HUES48 (cell line): ENCODE measurements around the gene SFT2D1.

Source experiments
- H3K27ac ChIP-seq: one replicate; pipeline ENCODE4 v1.7.0; 2013; ENCODE audit warnings: low read depth, low read length, inconsistent platforms
- H3K27me3 ChIP-seq: 2 replicates; pipeline ENCODE4 v1.6.1; 2013; ENCODE audit warnings: mild to moderate bottlenecking, low read length; ENCODE audit not compliant: control insufficient read depth, insufficient read depth
- H3K36me3 ChIP-seq: 2 replicates; pipeline ENCODE4 v1.6.1; 2013; ENCODE audit warnings: low read length; ENCODE audit not compliant: control insufficient read depth, insufficient read depth
- H3K4me1 ChIP-seq: 2 replicates; pipeline ENCODE4 v1.6.1; 2013; ENCODE audit warnings: mild to moderate bottlenecking, low read length; ENCODE audit not compliant: control insufficient read depth, insufficient read depth
- H3K4me3 ChIP-seq: 2 replicates; pipeline ENCODE4 v1.5.1; 2013; ENCODE audit warnings: mild to moderate bottlenecking, low read depth, low read length
- H3K9ac ChIP-seq: 2 replicates; pipeline ENCODE4 v1.6.1; 2013; ENCODE audit warnings: mild to moderate bottlenecking, low read depth, low read length, moderate library complexity
- H3K9me3 ChIP-seq: 2 replicates; pipeline ENCODE4 v1.6.1; 2013; ENCODE audit warnings: low read length; ENCODE audit not compliant: control insufficient read depth, insufficient read depth

The SFT2D1 gene

GRCh38 chr6:166335378-166336302 is 6.7 kb downstream of the SFT2D1 start:
- Histone ChIP-seq H3K36me3 (peaks cover 37% of the 10 kb centered on the region), H3K27ac (no peak overlapping the region), H3K4me3 (no peak overlapping the region), H3K9me3 (no peaks in the 10 kb centered on the region), H3K4me1 (peaks cover 19% of the 10 kb centered on the region), H3K9ac (no peak overlapping the region), H3K27me3 (no peaks in the 10 kb centered on the region)

- Histone ChIP-seq H3K9me3 (no peaks in the 10 kb centered on the region), H3K4me1 (peaks cover 19% of the 10 kb centered on the region), H3K4me3 (no peak overlapping the region), H3K9ac (no peak overlapping the region), H3K27ac (no peak overlapping the region), H3K36me3 (peaks cover 34% of the 10 kb centered on the region), H3K27me3 (no peaks in the 10 kb centered on the region)
Measured at GRCh38 chr6:166334878-166335277, 7.5 kb downstream of the SFT2D1 start.

- H3K4me1 ChIP-seq, result peaks cover 19% of the 10 kb centered on the region
- no peak overlapping the region for H3K4me3 ChIP-seq
- H3K36me3 ChIP-seq, result peaks cover 46% of the 10 kb centered on the region
- H3K27ac ChIP-seq, result no peak overlapping the region
- no peaks in the 10 kb centered on the region for H3K9me3 ChIP-seq
- H3K27me3 ChIP-seq, result no peaks in the 10 kb centered on the region
- H3K9ac ChIP-seq, result no peak overlapping the region
Measured at GRCh38 chr6:166333172-166333995, 9.0 kb downstream of the SFT2D1 start.

GRCh38 chr6:166331503-166332415 is 10.6 kb downstream of the SFT2D1 start:
- Histone ChIP-seq H3K9ac (no peak overlapping the region), H3K36me3 (peaks cover 44% of the 10 kb centered on the region), H3K9me3 (no peaks in the 10 kb centered on the region), H3K27ac (no peak overlapping the region), H3K4me3 (no peak overlapping the region), H3K4me1 (peaks cover 19% of the 10 kb centered on the region), H3K27me3 (no peaks in the 10 kb centered on the region)

GRCh38 chr6:166330612-166331011 is 11.7 kb downstream of the SFT2D1 start:
- Histone ChIP-seq H3K9ac (no peak overlapping the region), H3K27ac (no peak overlapping the region), H3K27me3 (no peaks in the 10 kb centered on the region), H3K4me3 (no peak overlapping the region), H3K9me3 (no peaks in the 10 kb centered on the region), H3K36me3 (peaks cover 43% of the 10 kb centered on the region), H3K4me1 (peaks cover 19% of the 10 kb centered on the region)

- H3K4me3 ChIP-seq, result no peak overlapping the region
- no peaks in the 10 kb centered on the region for H3K4me1 ChIP-seq
- H3K36me3 ChIP-seq, result peaks cover 76% of the 10 kb centered on the region
- no peak overlapping the region for H3K27ac ChIP-seq
- no peaks in the 10 kb centered on the region for H3K9me3 ChIP-seq
- no peak overlapping the region for H3K9ac ChIP-seq
- H3K27me3 ChIP-seq, result no peaks in the 10 kb centered on the region
Measured at GRCh38 chr6:166325383-166326042, 16.8 kb downstream of the SFT2D1 start.

GRCh38 chr6:166323395-166323794 is 18.9 kb downstream of the SFT2D1 start:
- Histone ChIP-seq H3K9me3 (no peaks in the 10 kb centered on the region), H3K9ac (no peak overlapping the region), H3K27me3 (no peaks in the 10 kb centered on the region), H3K4me3 (no peak overlapping the region), H3K36me3 (peaks cover 80% of the 10 kb centered on the region), H3K4me1 (no peaks in the 10 kb centered on the region), H3K27ac (no peak overlapping the region)

- Histone ChIP-seq H3K27me3 (no peaks in the 10 kb centered on the region), H3K9ac (no peak overlapping the region), H3K4me1 (no peaks in the 10 kb centered on the region; the same call in 1 of the 2 replicates), H3K27ac (no peak overlapping the region), H3K4me3 (no peak overlapping the region), H3K36me3 (peaks cover 40% of the 10 kb centered on the region), H3K9me3 (no peaks in the 10 kb centered on the region)
Measured at GRCh38 chr6:166318649-166319600, 23.4 kb downstream of the SFT2D1 start.

- H3K4me3 ChIP-seq, result no peak overlapping the region
Measured at GRCh38 chr6:166318227-166318626, 24.1 kb downstream of the SFT2D1 start.

More at GRCh38 chr6:166318227-166318626, 24.1 kb downstream of the SFT2D1 start:
- Histone ChIP-seq H3K9me3 (no peaks in the 10 kb centered on the region), H3K36me3 (peaks cover 33% of the 10 kb centered on the region), H3K27me3 (no peaks in the 10 kb centered on the region), H3K27ac (no peak overlapping the region), H3K4me1 (no peaks in the 10 kb centered on the region; the same call in 1 of the 2 replicates), H3K9ac (no peak overlapping the region)
